HepG2 (cell line): Measurements from ENCODE around the gene RARG. TPM values are rescaled to one million over a fixed set of nuclear protein-coding genes. Genes with fewer than 3 reads are reported as not detected.

Experiments
- ATAC-seq: fragments of 200-7000 bp; cut with Tn5 transposase; 3 replicates; pipeline ENCODE4 v1.9.1; 2020; ENCODE audit warnings: mild to moderate bottlenecking, moderate library complexity
- BruUV-seq: library from RNA; stranded (reverse); fragments of 400-500 nt; replicated peaks from 2 replicates; lab custom pipeline; 2021; lab: Mats Ljungman, UMichigan
- CTCF ChIA-PET: fragments of 300-600 bp; formaldehyde crosslinking; extraction: SDS; loops from one replicate; lab custom pipeline; 2021; ENCODE audit warnings: low total read pairs, inconsistent platforms, low intra/inter-chr PET ratio; lab: Yijun Ruan, JAX
- POLR2A ChIA-PET: fragments of 350-600 bp; sonication (Branson Sonifier 250); formaldehyde crosslinking; loops from one replicate; lab custom pipeline; 2020; ENCODE audit warnings: antibody characterized with exemption, inconsistent platforms; lab: Yijun Ruan, JAX
- DNase-seq: peaks from one replicate; pipeline ENCODE4 v3.0.0-alpha.2; 2015; ENCODE audit warnings: low spot score
- FAIRE-seq: peaks from 3 replicates; lab custom pipeline; 2011; peaks lifted over from hg19 to GRCh38; lab: Jason Lieb, UNC
- H2AFZ ChIP-seq: one replicate; pipeline ENCODE4 v1.6.1; 2011; ENCODE audit warnings: low read length, inconsistent platforms
- H3K27ac ChIP-seq: fragments of 300-600 bp; 3 replicates; pipeline ENCODE4 v1.8.0; 2011; ENCODE audit warnings: mixed run types, mild to moderate bottlenecking, mixed read lengths, low read length, inconsistent platforms; ENCODE audit not compliant: insufficient read depth; ENCODE audit errors: extremely low read length
- H3K27me3 ChIP-seq, 2 experiments: fragments of 200-600 bp in 1 of 2; 2 replicates in 1 of 2; 3 replicates in 1 of 2; pipeline versions ENCODE4 v1.6.0 to v1.8.0; 2011; ENCODE audit warnings: low read length in 2 of 2, mild to moderate bottlenecking in 2 of 2, moderate library complexity in 2 of 2, inconsistent platforms in 1 of 2; ENCODE audit not compliant: insufficient read depth in 2 of 2, control insufficient read depth in 1 of 2
- H3K36me3 ChIP-seq, 2 experiments: fragments of 200-600 bp in 1 of 2; replicated peaks in 1 of 2; 2 replicates in 1 of 2; 3 replicates in 1 of 2; pipeline versions ENCODE4 v1.5.1 to v1.8.0; 2011; ENCODE audit warnings: low read length in 2 of 2, inconsistent platforms in 1 of 2; ENCODE audit not compliant: insufficient read depth in 2 of 2, control insufficient read depth in 1 of 2
- H3K4me1 ChIP-seq: 2 replicates; pipeline ENCODE4 v1.5.1; 2012; ENCODE audit warnings: low read length, inconsistent platforms; ENCODE audit not compliant: insufficient read depth
- H3K4me2 ChIP-seq: 2 replicates; pipeline ENCODE4 v1.6.0; 2011; ENCODE audit warnings: low read depth, low read length, inconsistent platforms
- H3K4me3 ChIP-seq, 3 experiments: fragments of 200-600 bp in 1 of 3; sonication (generic), shearing (Covaris generic) in 1 of 3; replicated peaks in 1 of 3; 2 replicates each; pipeline ENCODE4 v1.5.1; 2011 to 2016; ENCODE audit warnings: low read length in 3 of 3, inconsistent platforms in 2 of 3, low read depth in 2 of 3, mild to moderate bottlenecking in 2 of 3, control low read depth in 1 of 3, mixed read lengths in 1 of 3; ENCODE audit not compliant: insufficient read depth in 1 of 3
- H3K79me2 ChIP-seq: one replicate; pipeline ENCODE4 v1.6.1; 2011; ENCODE audit warnings: low read length, inconsistent platforms; ENCODE audit not compliant: insufficient read depth
- H3K9ac ChIP-seq: 2 replicates; pipeline ENCODE4 v1.6.0; 2011; ENCODE audit warnings: mild to moderate bottlenecking, low read depth, low read length, inconsistent platforms; ENCODE audit not compliant: insufficient read depth
- H3K9me3 ChIP-seq: 2 replicates; pipeline ENCODE4 v1.5.1; 2012; ENCODE audit warnings: mild to moderate bottlenecking, low read length
- H4K20me1 ChIP-seq: 2 replicates; pipeline ENCODE4 v1.6.0; 2011; ENCODE audit warnings: inconsistent platforms, mild to moderate bottlenecking, low read length, moderate library complexity; ENCODE audit not compliant: insufficient read depth
- CENPBD1 ChIP-seq: sonication (generic); formaldehyde crosslinking; IDR thresholded peaks from 2 replicates; pipeline ENCODE4 v1.8.0; 2022; ENCODE audit warnings: missing genetic modification reagents, low read depth, mild to moderate bottlenecking, borderline replicate concordance
- FIP1L1 ChIP-seq: fragments of 200-400 bp; formaldehyde crosslinking; IDR thresholded peaks from 2 replicates; pipeline ENCODE4 v1.6.1; 2018; ENCODE audit warnings: low read depth, mild to moderate bottlenecking, low read length, moderate library complexity, borderline replicate concordance; ENCODE audit not compliant: insufficient read depth
- GRHL1 ChIP-seq: sonication (generic); formaldehyde crosslinking; conservative IDR thresholded peaks from 2 replicates; pipeline ENCODE4 v1.8.0; 2022; ENCODE audit warnings: missing genetic modification reagents
- HHEX ChIP-seq: IDR thresholded peaks from 2 replicates; pipeline ENCODE4 v1.6.1; 2016; ENCODE audit warnings: control low read depth
- MXI1 ChIP-seq: IDR thresholded peaks from 3 replicates; pipeline ENCODE4 v1.6.1; 2012; ENCODE audit warnings: low read depth, low read length, inconsistent platforms, borderline replicate concordance
- NFKB2 ChIP-seq: sonication (generic); formaldehyde crosslinking; IDR thresholded peaks from 2 replicates; pipeline ENCODE4 v1.4.0; 2020; ENCODE audit warnings: missing genetic modification reagents, borderline replicate concordance
- ZNF235 ChIP-seq: sonication (generic); formaldehyde crosslinking; IDR thresholded peaks from 2 replicates; pipeline ENCODE4 v1.8.1; 2023; ENCODE audit warnings: mild to moderate bottlenecking, missing genetic modification reagents, borderline replicate concordance
- ZNF605 ChIP-seq: sonication (generic); formaldehyde crosslinking; IDR thresholded peaks from 2 replicates; pipeline ENCODE4 v1.8.0; 2022; ENCODE audit warnings: mild to moderate bottlenecking, missing genetic modification reagents
- ZNF660 ChIP-seq: sonication (generic); formaldehyde crosslinking; IDR thresholded peaks from 2 replicates; pipeline ENCODE4 v1.5.1; 2020; ENCODE audit warnings: mild to moderate bottlenecking, low read depth, missing genetic modification reagents, borderline replicate concordance
- ZNF703 ChIP-seq: sonication (generic); formaldehyde crosslinking; IDR thresholded peaks from 2 replicates; pipeline ENCODE4 v1.5.1; 2020; ENCODE audit warnings: missing genetic modification reagents, mild to moderate bottlenecking, moderate library complexity, borderline replicate concordance
- in situ Hi-C: cut with HindIII; loops from 2 replicates; pipeline ENCODE4 v1.10.0; 2017; ENCODE audit warnings: low pct_unique_long_range_greater_than_20kb; ENCODE audit not compliant: extremely low pct_ligation_motif_present
- intact Hi-C: fragments of 100-400 bp; cut with micrococcal nuclease; formaldehyde crosslinking; loops from one replicate; pipeline ENCODE4 v1.10.0; 2022; ENCODE audit not compliant: unreplicated experiment
- polyA plus RNA-seq, 8 experiments: library from polyadenylated mRNA; depleted of rRNA in 3 of 8; stranded (reverse) in 7 of 8; unstranded in 1 of 8; fragments of >200 nt; fragmentation: Illumina TruSeq in 4 of 8; extraction: Trizol in 4 of 8; gene quantifications; 2 replicates each; pipeline versions ENCODE4 v1.2.1 to v1.2.3, GENCODE V29; 2011 to 2016; ENCODE audit warnings: low read depth in 4 of 8, missing spikeins in 1 of 8, mixed read lengths in 1 of 8; ENCODE audit not compliant: insufficient read depth in 1 of 8
- total RNA-seq, 5 experiments: library from RNA; depleted of rRNA; stranded (reverse); fragments of >200 nt; fragmentation: Illumina TruSeq; extraction: Trizol; gene quantifications; 2 replicates each; pipeline ENCODE4 v1.2.3, GENCODE V29; 2016; ENCODE audit warnings: low read depth in 1 of 5
- TF ChIP-seq, protein P1 (sequence below): sonication (generic); formaldehyde crosslinking; IDR thresholded peaks from 2 replicates; pipeline ENCODE4 v1.4.0; 2020; ENCODE audit warnings: mild to moderate bottlenecking, missing genetic modification reagents
- TF ChIP-seq, protein P2 (sequence below): sonication (generic); formaldehyde crosslinking; IDR thresholded peaks from 2 replicates; pipeline ENCODE4 v1.8.0; 2022; ENCODE audit warnings: missing genetic modification reagents, mild to moderate bottlenecking, inconsistent platforms, borderline replicate concordance

Gene RARG
- total and polyA plus RNA-seq, 2 of the 13 experiments (the other 11 are each of a cell fraction or from before 2014, with no cell fraction given): 0.77 to 1.5 TPM

DNA sequence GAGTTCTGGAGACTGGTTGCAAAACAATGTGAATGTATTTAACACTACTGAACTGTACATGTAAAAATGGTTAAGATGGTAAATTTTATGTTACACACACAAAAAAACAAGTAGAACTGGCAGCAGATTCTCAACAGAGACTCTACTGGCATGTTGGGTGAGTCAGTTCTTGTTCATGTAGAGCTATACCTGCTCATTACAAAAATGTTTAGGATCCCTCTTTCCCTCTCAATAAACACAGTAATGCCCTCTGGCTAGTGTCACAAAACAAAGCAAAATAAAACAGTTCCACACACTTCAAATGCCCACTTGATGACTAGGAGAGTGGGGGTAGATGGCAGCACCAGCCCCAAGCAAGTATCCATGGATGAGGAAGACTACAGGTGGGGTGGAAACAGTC is 65.2 kb downstream of the RARG start:
- ChIA-PET CTCF (no interaction called here), POLR2A (no interaction called here)
- Histone ChIP-seq H3K4me1 (peaks cover 34% of the 10 kb centered on the region), H3K9me3 (no peaks in the 10 kb centered on the region), H3K4me3 (no peak overlapping the region), H3K27ac (no peak overlapping the region), H3K27me3 (no peaks in the 10 kb centered on the region), H3K9ac (no peak overlapping the region), H2AFZ (no peak overlapping the region), H3K36me3 (no peaks in the 10 kb centered on the region), H3K79me2 (no peaks in the 10 kb centered on the region), H3K4me2 (no peak overlapping the region), H4K20me1 (no peaks in the 10 kb centered on the region)
- DNase-seq (no peak), FAIRE-seq (no peak), ATAC-seq (no peak)
- intact Hi-C loops: no loop called here
- BruUV-seq: no TSS peak
- in situ Hi-C loops: no loop called here
- TF ChIP-seq, protein P1, sequence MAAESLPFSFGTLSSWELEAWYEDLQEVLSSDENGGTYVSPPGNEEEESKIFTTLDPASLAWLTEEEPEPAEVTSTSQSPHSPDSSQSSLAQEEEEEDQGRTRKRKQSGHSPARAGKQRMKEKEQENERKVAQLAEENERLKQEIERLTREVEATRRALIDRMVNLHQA: no peak
- no peak for TF ChIP-seq NFKB2 (CRISPR knock-in tag)
- TF ChIP-seq ZNF605 (CRISPR knock-in tag): no peak
- no peak for TF ChIP-seq ZNF660 (CRISPR knock-in tag)
- TF ChIP-seq FIP1L1: no peak
- TF ChIP-seq HHEX (CRISPR knock-in tag): no peak
- TF ChIP-seq ZNF235 (CRISPR knock-in tag): no peak
- TF ChIP-seq, protein P2, sequence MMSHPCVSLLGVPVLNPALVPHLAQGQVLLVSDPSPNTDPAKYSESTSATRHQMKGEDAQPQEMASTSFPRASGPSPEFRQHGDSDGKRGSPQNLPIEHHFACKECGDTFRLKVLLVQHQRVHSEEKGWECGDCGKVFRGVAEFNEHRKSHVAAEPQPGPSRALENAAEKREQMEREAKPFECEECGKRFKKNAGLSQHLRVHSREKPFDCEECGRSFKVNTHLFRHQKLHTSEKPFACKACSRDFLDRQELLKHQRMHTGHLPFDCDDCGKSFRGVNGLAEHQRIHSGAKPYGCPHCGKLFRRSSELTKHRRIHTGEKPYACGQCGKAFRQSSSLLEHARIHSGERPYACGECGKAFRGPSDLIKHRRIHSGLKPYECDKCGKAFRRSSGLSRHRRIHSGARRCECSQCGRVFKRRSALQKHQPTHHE: no peak
- no peak for TF ChIP-seq CENPBD1 (CRISPR knock-in tag)
- TF ChIP-seq ZNF703 (CRISPR knock-in tag): no peak
- TF ChIP-seq GRHL1 (CRISPR knock-in tag): no peak
- TF ChIP-seq MXI1: no peak
